Lung microvascular endothelial cell (primary cell): ENCODE measurements around the gene RGS14. TPM values are rescaled to one million over a fixed set of nuclear protein-coding genes. Genes with fewer than 3 reads are reported as not detected.
"Not testable (repeated sequence)": the region's sequence is repeated elsewhere in the genome, so short reads cannot be mapped to it uniquely, and the experiment has no call there.

Experiments
- DNase-seq, 2 donors: peaks; one replicate each; pipeline versions ENCODE4 v3.0.0 to v3.0.0-alpha.2; 2010; ENCODE audit warnings: low read depth in 2 of 2
- total RNA-seq: library from RNA; depleted of rRNA; stranded (reverse); fragments of >200 nt; gene quantifications from 2 replicates; pipeline ENCODE4 v1.2.1, GENCODE V29; 2014

The RGS14 gene
- total RNA-seq, 1 donor from 2014 or later = 2.8 TPM

- peak in 1 of 2 donors; percentile 84 for DNase-seq
These were observed 29.9 kb upstream of the RGS14 start for GRCh38 chr5:177327539-177328522.

DNA sequence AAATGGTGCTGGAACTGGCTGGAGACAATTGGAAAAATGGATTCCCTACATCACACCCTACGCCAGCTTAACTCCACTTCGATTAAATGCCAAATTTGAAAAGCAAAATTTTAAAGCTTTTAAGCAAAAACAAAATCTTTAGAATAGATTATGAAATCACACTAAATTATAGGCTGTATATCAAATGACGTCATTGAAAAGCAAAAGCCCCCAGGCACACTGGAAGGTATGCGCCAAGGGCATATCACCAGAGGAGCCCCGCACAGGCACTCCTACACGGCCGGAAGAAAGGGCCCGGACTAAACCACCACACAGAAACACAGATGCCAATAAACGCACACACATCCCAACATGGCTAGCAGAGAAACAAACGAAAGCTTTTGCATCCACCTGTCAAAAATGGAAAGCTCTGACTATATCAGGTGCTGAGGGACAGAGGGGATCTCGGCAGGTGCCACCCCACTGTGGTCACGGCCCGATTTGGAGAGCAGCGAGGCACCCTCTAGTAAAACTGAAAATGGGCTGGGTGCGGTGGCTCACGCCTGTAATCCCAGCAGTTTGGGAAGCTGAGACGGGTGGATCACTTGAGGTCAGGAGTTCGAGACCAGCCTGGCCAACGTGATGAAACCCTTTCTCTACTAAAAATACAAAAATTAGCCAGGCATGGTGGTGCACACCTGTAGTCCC is 29.0 kb upstream of the RGS14 start:
- DNase-seq = no peak

GRCh38 chr5:177329883-177330282 is 27.8 kb upstream of the RGS14 start:
- no peak for DNase-seq

DNA sequence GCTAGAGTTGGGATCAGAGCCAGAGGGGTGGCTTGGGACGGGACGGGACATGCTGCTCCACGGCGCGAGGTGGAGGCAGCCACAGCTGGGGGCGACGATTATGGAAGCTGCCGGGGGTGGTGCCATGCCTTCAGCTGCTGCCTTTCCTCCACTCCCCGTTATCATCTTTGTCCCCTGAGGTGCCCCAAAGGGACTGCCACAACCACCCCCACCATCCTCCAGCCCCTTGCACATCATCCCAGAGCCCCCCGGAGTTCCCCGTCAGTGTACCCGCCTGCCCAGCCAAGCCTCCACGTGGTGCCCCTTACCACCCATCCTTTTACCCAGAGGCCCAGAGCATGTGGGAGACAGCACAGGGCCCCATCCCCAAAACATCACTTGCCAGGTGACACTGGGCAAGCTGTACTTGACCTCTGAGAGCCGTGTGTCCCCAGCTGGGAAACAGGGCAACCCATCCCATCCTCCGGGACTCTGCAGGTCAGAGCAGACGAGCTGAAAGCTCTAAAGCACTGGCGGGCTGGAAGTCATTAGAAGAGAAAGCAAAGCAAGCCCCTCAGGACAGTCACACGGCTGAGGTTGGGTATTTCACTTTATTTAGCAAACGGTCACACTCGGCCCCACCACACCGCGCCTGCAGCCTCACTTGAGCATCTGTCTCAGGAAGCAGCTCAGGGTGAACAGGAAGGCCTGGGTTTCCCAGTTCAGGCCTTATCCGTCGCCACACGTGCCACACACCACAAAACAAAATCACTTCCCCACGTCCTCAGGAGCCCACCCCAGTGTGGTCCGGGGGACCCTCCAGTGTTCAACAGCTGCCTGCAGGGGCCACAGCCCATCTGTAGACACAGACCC is 26.5 kb upstream of the RGS14 start:
- DNase-seq = no peak

GRCh38 chr5:177332031-177332895 is 25.5 kb upstream of the RGS14 start:
- DNase-seq = no peak

DNA sequence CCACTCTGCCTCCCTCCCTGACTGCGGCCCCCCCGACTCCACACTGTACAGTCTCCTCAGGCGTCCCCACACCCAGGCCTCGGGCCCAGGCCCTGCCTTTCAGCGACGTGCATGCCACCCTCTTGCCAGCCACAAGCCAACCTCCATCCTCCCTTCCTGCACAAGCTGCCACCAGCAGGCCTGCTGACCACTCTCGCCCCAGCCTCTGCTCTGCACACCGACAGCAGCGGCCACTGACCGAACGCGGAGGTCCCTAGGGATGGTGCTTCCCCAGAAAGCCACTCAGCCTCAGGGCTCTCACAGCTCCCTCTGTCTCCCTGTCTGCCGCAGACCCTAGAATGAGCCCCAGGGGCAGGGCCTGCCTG is 24.8 kb upstream of the RGS14 start:
- DNase-seq = no peak

GRCh38 chr5:177333420-177334154 is 24.1 kb upstream of the RGS14 start:
- no peak for DNase-seq

DNA sequence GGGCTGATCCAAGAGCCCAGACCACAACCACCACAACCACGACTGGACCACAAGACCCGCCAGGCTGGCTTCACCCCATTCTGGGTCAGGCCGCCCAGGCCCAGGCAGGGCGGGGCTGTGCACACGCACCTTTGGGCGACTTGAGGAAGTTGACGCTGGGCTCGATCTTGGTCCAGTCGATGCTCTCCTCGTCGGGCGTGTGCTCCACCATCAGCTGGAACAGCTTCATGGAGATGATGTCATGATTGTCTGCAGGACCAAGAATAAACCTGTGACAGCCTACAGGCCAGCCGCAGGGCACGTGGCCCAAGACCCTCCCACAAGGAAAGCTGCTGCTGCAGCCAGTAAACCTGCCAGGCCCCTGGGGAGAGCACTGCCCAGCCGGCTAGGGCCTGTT is 23.6 kb upstream of the RGS14 start:
- no peak for DNase-seq

DNA sequence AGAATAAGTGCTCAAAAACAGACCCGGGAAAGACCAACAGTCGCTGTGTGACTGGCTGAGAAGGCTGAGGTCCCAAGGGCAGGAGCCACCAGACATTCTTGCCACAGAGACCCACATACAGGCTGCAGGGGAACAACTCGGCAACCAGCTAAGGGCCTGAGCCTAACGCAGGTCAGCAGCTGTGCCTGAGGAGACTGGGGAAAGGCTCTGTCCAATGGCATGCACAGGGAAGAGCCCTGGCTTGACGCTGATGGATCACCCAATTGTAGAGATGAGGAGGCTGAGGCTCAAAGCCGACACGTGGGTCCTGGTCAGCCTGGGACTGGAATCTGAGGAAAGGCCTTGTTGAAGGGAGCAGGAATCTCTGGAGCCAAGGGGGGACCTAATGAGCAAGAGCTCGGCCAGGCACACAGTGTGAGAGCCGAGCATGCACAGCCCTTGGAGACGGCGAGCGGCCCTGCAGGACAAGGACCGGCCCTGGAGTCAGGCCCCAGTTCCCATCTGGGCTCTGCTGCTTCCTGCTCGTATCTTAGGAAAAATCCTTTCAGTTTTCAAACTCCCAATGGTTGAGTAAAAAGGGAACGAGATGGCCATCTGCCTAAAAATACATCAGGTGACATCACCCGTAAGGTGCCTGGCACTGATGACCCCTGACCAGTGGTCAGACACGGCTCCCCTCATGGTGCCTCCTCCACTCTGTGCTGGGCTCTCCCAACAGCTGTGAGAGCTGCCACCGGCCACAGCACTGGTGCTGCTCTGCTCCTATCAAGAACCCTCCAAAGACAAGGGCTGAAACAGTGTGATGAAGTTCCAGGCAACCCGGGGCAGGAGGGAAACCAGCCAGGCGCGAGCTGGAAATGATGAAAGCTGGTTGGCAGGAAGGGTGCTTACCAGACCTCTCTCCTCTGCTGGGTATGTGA is 22.7 kb upstream of the RGS14 start:
- no peak for DNase-seq

DNA sequence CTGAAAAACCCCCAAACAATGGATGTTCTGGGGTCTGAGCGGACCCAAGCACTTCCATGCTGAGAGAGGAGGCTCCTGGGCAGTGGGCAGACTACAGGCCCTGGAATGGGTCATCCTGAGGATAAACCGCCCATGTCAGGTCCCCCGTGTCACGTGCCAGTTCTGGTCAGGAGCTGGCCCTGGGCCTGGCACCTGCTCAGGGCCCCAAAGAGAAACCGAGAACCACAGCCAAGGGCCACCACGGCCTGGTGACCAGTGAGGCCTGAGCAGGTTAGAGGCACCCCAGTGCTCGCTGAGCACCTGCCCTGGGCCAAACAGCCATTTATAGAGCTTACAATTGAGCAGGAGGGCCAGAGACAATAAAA is 22.0 kb upstream of the RGS14 start:
- DNase-seq = no peak

GRCh38 chr5:177336112-177336511 is 21.6 kb upstream of the RGS14 start:
- peak; percentile 29 to 46 for DNase-seq

- no peak for DNase-seq
These were observed 20.9 kb upstream of the RGS14 start for GRCh38 chr5:177336603-177337494.

- DNase-seq = no peak
These were observed 19.2 kb upstream of the RGS14 start for GRCh38 chr5:177338251-177339106.

- peak in 1 of 2 donors; percentile 28 for DNase-seq
These were observed 18.6 kb upstream of the RGS14 start for GRCh38 chr5:177339107-177339638.

GRCh38 chr5:177343000-177343399 is 14.7 kb upstream of the RGS14 start:
- DNase-seq = not testable (repeated sequence)

DNA sequence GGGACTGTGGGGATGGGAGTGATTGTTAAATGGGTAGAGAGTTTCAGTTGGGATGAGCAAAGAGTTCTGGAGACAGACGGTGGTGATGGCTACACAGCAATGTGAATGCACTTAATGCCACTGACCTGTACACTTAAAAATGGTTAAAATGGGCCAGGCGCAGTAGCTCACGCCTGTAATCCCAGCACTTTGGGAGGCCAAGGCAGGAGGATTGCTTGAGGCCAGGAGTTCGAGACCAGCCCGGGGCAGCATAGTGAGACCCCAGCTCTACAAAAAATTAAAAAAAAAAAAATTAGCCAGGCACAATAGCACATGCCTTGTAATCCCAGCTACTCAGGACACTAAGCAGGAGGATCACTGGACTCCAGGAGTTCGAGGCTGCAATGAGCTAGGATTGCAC is 13.9 kb upstream of the RGS14 start:
- DNase-seq = no peak

GRCh38 chr5:177344891-177345290 is 12.8 kb upstream of the RGS14 start:
- no peak for DNase-seq
